Measurements from ENCODE around the gene DEGS1. TPM values are rescaled to one million over a fixed set of nuclear protein-coding genes. Genes with fewer than 3 reads are reported as not detected.
A peak's percentile ranks its signal among the peaks of the same experiment; 100 is the strongest.

Gene DEGS1
- total RNA-seq, 4 donors from 2014 or later, result 629 to 976 (median 837) TPM

DNA sequence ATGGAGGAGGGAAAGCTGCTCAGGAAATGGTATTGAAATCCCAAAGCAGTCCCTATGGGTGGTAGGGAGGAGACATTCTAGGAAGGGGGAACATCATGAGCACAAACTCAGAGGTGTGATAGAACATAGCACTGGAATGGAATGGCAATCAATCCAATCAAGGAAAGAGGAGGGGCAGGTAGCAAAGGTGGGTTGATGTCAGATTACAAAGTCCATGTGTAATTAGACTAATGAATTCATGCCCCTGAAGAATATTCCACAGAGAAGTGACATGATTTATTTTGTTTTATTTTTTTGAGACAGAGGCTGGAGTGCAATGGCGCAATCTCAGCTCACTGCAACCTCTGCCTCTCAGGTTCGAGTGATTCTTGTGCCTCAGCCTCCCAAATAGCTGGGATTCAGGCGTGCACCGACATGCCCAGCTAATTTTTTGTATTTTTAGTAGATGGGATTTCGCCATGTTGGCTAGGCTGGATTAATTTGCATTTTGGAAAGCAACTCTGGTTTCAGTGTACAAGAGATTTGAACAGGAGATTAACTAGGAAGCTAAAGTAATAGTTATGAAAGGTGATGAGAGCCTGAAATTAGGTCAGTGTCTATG is 36.1 kb downstream of the DEGS1 start:
- TF ChIP-seq POLR2A (IDR thresholded peaks at IDR 0.05), result no peak
- TF ChIP-seq, protein P1, sequence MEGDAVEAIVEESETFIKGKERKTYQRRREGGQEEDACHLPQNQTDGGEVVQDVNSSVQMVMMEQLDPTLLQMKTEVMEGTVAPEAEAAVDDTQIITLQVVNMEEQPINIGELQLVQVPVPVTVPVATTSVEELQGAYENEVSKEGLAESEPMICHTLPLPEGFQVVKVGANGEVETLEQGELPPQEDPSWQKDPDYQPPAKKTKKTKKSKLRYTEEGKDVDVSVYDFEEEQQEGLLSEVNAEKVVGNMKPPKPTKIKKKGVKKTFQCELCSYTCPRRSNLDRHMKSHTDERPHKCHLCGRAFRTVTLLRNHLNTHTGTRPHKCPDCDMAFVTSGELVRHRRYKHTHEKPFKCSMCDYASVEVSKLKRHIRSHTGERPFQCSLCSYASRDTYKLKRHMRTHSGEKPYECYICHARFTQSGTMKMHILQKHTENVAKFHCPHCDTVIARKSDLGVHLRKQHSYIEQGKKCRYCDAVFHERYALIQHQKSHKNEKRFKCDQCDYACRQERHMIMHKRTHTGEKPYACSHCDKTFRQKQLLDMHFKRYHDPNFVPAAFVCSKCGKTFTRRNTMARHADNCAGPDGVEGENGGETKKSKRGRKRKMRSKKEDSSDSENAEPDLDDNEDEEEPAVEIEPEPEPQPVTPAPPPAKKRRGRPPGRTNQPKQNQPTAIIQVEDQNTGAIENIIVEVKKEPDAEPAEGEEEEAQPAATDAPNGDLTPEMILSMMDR (IDR thresholded peaks at IDR 0.05), result no peak
- H3K4me3 ChIP-seq (ENCODE audit: low read depth, poor library complexity, severe bottlenecking), result no peak overlapping the region
- peak in 1 of 2 donors; percentile 49 for DNase-seq (ENCODE audit: low spot score in 2 of 2)
- intact Hi-C loops (cut with DNase I; ENCODE audit: low total_unique reads), result no loop called here
- 45 to 58% methylated on average over 5 of the region's 5 CpGs for WGBS, 2 donors

- DNase-seq (ENCODE audit: low spot score in 2 of 2), result no peak
- TF ChIP-seq POLR2A (IDR thresholded peaks at IDR 0.05), result no peak
- TF ChIP-seq, protein P1 (IDR thresholded peaks at IDR 0.05), result no peak
- H3K4me3 ChIP-seq (ENCODE audit: low read depth, poor library complexity, severe bottlenecking), result no peak overlapping the region
- WGBS, 2 donors, result 46 to 50% methylated on average over 7 of the region's 7 CpGs
- intact Hi-C loops (cut with DNase I; ENCODE audit: low total_unique reads), result no loop called here
Observed at GRCh38 chr1:224219612-224220059, 36.6 kb downstream of the DEGS1 start.

- no peak for TF ChIP-seq POLR2A (IDR thresholded peaks at IDR 0.05)
- TF ChIP-seq, protein P1 (IDR thresholded peaks at IDR 0.05), result no peak
- H3K4me3 ChIP-seq (ENCODE audit: low read depth, poor library complexity, severe bottlenecking), result no peak overlapping the region
- DNase-seq (ENCODE audit: low spot score in 2 of 2), result no peak
Observed at GRCh38 chr1:224223819-224224714, 41.0 kb downstream of the DEGS1 start.

DNA sequence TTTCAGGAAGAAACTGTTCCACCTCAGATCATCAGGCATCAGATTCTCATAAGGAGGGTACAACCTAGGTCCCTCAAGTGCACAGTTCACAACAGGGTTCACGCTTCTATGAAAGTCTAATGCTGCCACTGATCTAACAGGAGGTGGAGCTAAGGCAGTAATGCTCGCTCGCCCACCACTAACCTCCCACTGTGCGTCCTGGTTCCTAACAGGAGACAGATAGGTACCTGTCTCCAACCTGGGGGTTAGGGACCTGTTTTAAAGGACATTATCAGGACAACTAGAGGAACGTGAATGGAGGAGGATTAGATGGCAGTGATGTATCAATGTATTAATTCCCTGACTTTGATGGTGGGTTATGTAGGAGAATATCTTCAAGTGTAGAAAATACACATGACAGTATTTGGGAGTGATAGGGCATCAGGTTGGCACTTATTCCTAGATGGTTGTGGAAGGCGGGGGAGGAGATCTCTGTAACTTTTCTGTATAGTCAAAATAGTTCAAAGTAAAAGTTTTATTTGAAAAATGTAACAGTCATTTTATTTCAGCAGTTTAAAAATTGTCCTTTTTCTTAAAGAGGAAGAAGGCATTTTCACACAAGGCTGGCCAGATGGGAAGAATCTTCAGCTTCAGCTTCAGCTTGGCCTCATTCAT is 43.9 kb downstream of the DEGS1 start:
- WGBS, 2 donors, result 87 to 92% methylated on average over 6 of the region's 6 CpGs
- intact Hi-C loops (cut with DNase I; ENCODE audit: low total_unique reads), result no loop called here
- no peak for TF ChIP-seq POLR2A (IDR thresholded peaks at IDR 0.05)
- TF ChIP-seq, protein P1 (IDR thresholded peaks at IDR 0.05), result no peak
- no peak overlapping the region for H3K4me3 ChIP-seq (ENCODE audit: low read depth, poor library complexity, severe bottlenecking)
- no peak for DNase-seq (ENCODE audit: low spot score in 2 of 2)

More at GRCh38 chr1:224223819-224224714, 41.0 kb downstream of the DEGS1 start:
- intact Hi-C loops (cut with DNase I; ENCODE audit: low total_unique reads), result no loop called here
- WGBS, 2 donors, result 61 to 71% methylated on average over 12 of the region's 12 CpGs

GRCh38 chr1:224234017-224234416 is 51.0 kb downstream of the DEGS1 start:
- no peak for DNase-seq (ENCODE audit: low spot score in 2 of 2)
- no peak for TF ChIP-seq POLR2A (IDR thresholded peaks at IDR 0.05)
- TF ChIP-seq, protein P1 (IDR thresholded peaks at IDR 0.05), result no peak
- intact Hi-C loops (cut with DNase I; ENCODE audit: low total_unique reads), result no loop called here
- H3K4me3 ChIP-seq (ENCODE audit: low read depth, poor library complexity, severe bottlenecking), result no peak overlapping the region
